Lung (tissue), 12 donors: ENCODE results near the gene SLC25A21. TPM values are rescaled to one million over a fixed set of nuclear protein-coding genes. Genes with fewer than 3 reads are reported as not detected.
A peak's percentile ranks its signal among the peaks of the same experiment; 100 is the strongest.

ENCODE experiments used
- ATAC-seq: fragments of 200-7000 bp; cut with Tn5 transposase; one replicate; pipeline ENCODE4 v1.9.1; 2020; ENCODE audit warnings: moderate number of reproducible peaks; ENCODE audit not compliant: insufficient read depth, low FRiP score
- DNase-seq, 3 donors: peaks; one replicate each; pipeline ENCODE4 v3.0.0-alpha.2; 2013 to 2017
- H3K27ac ChIP-seq, 2 donors: one replicate each; pipeline ENCODE4 v1.5.1; 2013; ENCODE audit warnings: mild to moderate bottlenecking in 2 of 2, moderate library complexity in 2 of 2, control low read depth in 1 of 2, inconsistent platforms in 1 of 2, low read depth in 1 of 2, low read length in 1 of 2
- H3K27me3 ChIP-seq, 3 donors: one replicate each; pipeline ENCODE4 v1.5.1; 2013; ENCODE audit warnings: low read length in 2 of 3; ENCODE audit not compliant: control insufficient read depth in 3 of 3, insufficient read depth in 3 of 3
- H3K36me3 ChIP-seq, 4 donors: one replicate each; pipeline ENCODE4 v1.5.1; 2013; ENCODE audit warnings: low read length in 4 of 4, mild to moderate bottlenecking in 1 of 4, moderate library complexity in 1 of 4; ENCODE audit not compliant: control insufficient read depth in 4 of 4, insufficient read depth in 4 of 4
- H3K4me1 ChIP-seq, 5 donors: one replicate each; pipeline ENCODE4 v1.5.1; 2013; ENCODE audit warnings: low read length in 5 of 5, mild to moderate bottlenecking in 2 of 5, moderate library complexity in 1 of 5; ENCODE audit not compliant: control insufficient read depth in 5 of 5, insufficient read depth in 5 of 5
- H3K4me3 ChIP-seq: one replicate; pipeline ENCODE4 v1.5.1; 2013; ENCODE audit warnings: mild to moderate bottlenecking, control low read depth, moderate library complexity
- H3K9ac ChIP-seq, 2 donors: one replicate each; pipeline ENCODE4 v1.5.1; 2013; ENCODE audit warnings: low read length in 2 of 2, control low read depth in 1 of 2; ENCODE audit not compliant: insufficient read depth in 1 of 2
- H3K9me3 ChIP-seq, 4 donors: one replicate each; pipeline ENCODE4 v1.5.1; 2013; ENCODE audit warnings: low read length in 3 of 4, mild to moderate bottlenecking in 1 of 4, moderate library complexity in 1 of 4; ENCODE audit not compliant: control insufficient read depth in 4 of 4, insufficient read depth in 3 of 4
- WGBS, 2 donors: extraction: QIAGEN DNeasy Blood & Tissue Kit; methylation state at CpG; one replicate each; pipeline ENCODE4 v1.1.7; 2013; 5-methylcytosine and 5-hydroxymethylcytosine counted together
- polyA plus RNA-seq, 2 donors: library from polyadenylated mRNA; stranded (reverse); fragments of 200-250 nt; gene quantifications; one replicate each; pipeline ENCODE4 v1.2.1, GENCODE V29; 2013
- total RNA-seq, 2 donors: library from RNA; depleted of rRNA in 1 of 2; stranded (reverse); fragments of >200 nt in 1 of 2; gene quantifications; one replicate each; pipeline ENCODE4 v1.2.1, GENCODE V29; 2014 to 2021
- TF ChIP-seq, protein P1 (sequence below): IDR thresholded peaks from 2 replicates; pipeline ENCODE4 v1.5.1; 2012; ENCODE audit warnings: mild to moderate bottlenecking; ENCODE audit errors: control extremely low read depth, extremely low read depth
- donor health status: control.
- donor health status: control.
- donor health status: Bipolar disorder and iron deficiency.
- donor health status: healthy.
- donor health status: DM: yes; HTN: yes; CAD: no.

The SLC25A21 gene
- total and polyA plus RNA-seq, 4 donors: 0.23 to 2.6 (median 0.42) TPM

DNA sequence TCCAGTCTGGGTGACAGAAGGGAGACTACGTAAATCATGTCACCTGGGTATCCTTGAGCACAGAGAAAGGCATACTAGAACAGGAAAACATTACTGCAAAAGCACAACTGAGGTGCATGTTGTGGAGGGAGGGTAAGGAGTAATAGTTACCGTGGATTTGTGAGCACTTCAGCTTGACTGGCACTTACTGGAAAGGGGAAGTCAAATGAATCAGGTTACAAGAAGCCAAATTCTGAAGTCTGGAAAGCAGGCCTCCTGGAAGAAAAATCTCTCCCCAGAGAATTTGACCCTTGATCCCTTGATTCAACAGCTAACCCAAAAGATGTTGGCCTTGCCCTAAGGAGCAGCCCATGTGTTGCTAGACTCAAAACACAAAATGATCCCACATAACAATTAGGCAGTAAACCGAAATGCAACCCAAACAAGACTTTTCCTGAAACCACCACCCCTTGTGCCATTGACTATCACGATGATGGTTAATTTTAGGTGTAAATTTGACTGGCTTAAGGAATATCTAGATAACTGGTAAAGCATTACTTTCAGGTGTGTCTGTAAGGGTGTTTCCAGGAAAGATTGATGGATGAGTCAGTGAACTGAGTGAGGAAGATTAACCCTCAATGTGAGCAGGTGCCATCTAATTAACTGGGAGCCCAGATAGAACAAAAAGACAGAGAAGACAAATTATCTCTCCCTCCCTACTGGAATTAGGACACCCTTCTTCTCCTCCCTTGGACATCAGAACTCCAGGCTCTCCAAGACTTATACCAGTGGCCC, 108.8 kb downstream of the SLC25A21 start:
- 72 to 74% methylated on average over 4 of the region's 4 CpGs for WGBS, 2 donors
- no peaks in the 10 kb centered on the region for H3K27me3 ChIP-seq
- no peak overlapping the region for H3K9ac ChIP-seq
- no peaks in the 10 kb centered on the region for H3K36me3 ChIP-seq
- TF ChIP-seq, protein P1, sequence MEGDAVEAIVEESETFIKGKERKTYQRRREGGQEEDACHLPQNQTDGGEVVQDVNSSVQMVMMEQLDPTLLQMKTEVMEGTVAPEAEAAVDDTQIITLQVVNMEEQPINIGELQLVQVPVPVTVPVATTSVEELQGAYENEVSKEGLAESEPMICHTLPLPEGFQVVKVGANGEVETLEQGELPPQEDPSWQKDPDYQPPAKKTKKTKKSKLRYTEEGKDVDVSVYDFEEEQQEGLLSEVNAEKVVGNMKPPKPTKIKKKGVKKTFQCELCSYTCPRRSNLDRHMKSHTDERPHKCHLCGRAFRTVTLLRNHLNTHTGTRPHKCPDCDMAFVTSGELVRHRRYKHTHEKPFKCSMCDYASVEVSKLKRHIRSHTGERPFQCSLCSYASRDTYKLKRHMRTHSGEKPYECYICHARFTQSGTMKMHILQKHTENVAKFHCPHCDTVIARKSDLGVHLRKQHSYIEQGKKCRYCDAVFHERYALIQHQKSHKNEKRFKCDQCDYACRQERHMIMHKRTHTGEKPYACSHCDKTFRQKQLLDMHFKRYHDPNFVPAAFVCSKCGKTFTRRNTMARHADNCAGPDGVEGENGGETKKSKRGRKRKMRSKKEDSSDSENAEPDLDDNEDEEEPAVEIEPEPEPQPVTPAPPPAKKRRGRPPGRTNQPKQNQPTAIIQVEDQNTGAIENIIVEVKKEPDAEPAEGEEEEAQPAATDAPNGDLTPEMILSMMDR: no peak
- H3K4me1 ChIP-seq: peaks cover 0 to 3% (median 0%) of the 10 kb centered on the region in 5 donors
- no peak for DNase-seq
- H3K4me3 ChIP-seq: no peak overlapping the region
- no peak overlapping the region for H3K27ac ChIP-seq
- no peak for ATAC-seq
- H3K9me3 ChIP-seq: no peaks in the 10 kb centered on the region

DNA sequence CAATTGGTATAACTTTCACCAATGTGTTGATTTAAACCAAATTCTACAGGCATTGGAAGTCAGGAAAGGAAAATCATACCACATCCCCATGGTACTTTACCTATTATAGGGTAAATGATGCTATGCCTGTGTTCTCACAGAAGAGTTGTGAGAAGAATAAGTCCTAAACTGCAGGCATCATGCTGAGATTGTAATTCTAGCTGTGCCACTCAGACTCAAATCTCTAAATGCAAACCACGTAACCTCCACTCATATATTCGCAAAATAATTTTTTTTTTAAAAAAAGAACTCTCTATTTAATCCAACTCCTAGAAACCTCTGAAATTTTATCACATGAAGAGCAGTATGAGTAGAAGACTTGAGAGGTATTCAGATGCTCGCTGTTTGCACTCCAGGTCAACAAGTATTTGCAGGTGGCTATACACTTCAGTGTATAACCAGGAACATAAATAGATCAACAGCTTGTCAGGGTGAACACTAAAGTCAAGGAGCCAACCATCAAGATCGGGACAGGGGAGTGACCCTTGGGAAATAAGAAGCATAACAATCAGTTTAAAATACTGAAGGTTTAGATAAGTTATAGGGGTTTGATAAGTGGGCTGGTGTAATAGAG, 110.1 kb downstream of the SLC25A21 start:
- Histone ChIP-seq H3K4me1 (peaks cover 0 to 3% (median 0%) of the 10 kb centered on the region in 5 donors), H3K4me3 (no peak overlapping the region), H3K36me3 (no peaks in the 10 kb centered on the region), H3K27ac (no peak overlapping the region), H3K9me3 (no peaks in the 10 kb centered on the region), H3K9ac (no peak overlapping the region), H3K27me3 (no peaks in the 10 kb centered on the region)
- ATAC-seq (peak; percentile 44), DNase-seq (no peak)
- 69 to 75% methylated on average over 4 of the region's 4 CpGs for WGBS, 2 donors
- TF ChIP-seq, protein P1: no peak

- 78 to 79% methylated on average over 1 of the region's 1 CpG for WGBS, 2 donors
- Histone ChIP-seq H3K9me3 (no peaks in the 10 kb centered on the region), H3K4me1 (peaks cover 0 to 3% (median 0%) of the 10 kb centered on the region in 5 donors), H3K9ac (no peak overlapping the region), H3K27ac (no peak overlapping the region), H3K36me3 (no peaks in the 10 kb centered on the region), H3K4me3 (no peak overlapping the region), H3K27me3 (no peaks in the 10 kb centered on the region)
- TF ChIP-seq, protein P1: no peak
- DNase-seq (peak in 1 of 3 donors; percentile 35), ATAC-seq (peak; percentile 54)
These were observed 110.7 kb downstream of the SLC25A21 start for GRCh38 chr14:37061697-37062096.
